ENCODE data around the gene KCTD5. TPM values are rescaled to one million over a fixed set of nuclear protein-coding genes. Genes with fewer than 3 reads are reported as not detected.

Gene KCTD5
- total RNA-seq, 2 donors from 2014 or later: 24.1 to 55.0 TPM

DNA sequence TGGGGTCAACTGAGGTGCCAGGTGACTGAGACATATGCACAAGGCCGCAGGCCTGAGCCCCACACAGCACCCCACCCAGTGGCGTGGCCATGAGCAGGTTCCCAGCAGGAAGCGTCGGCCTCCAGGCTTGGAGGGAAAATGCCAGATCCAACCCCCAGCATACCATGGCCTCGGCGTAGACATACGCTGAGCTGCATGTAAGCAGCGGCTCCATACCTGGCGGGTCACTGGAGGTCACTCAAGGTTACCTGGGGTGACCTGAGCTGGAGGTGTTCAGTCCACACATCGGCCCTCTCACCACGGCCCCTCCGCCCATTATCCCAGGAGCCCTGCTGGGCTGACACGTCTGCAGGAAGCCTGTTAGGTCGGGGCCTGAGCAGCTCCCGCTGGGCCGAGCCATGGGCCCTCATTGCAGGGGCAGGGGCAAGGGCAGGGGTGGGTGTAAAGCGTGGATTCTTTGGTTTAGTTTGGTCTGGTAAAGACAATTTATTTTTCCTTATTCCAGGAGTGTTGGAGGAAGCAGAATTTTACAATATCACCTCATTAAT is 15.2 kb downstream of the KCTD5 start:
- Histone ChIP-seq H3K4me3 (no peak overlapping the region), H3K9me3 (no peaks in the 10 kb centered on the region), H3K4me1 (replicated peaks) (peaks cover 5% of the 10 kb centered on the region), H3K27me3 (replicated peaks; ENCODE audit: insufficient read depth) (no peaks in the 10 kb centered on the region), H3K36me3 (peaks cover 0 to 21% of the 10 kb centered on the region in 2 donors), H3K27ac (no peak overlapping the region)
- TF ChIP-seq POLR2AphosphoS5 (IDR thresholded peaks at IDR 0.05): no peak
- TF ChIP-seq POLR2A (IDR thresholded peaks at IDR 0.05): no peak
- TF ChIP-seq, protein P1, sequence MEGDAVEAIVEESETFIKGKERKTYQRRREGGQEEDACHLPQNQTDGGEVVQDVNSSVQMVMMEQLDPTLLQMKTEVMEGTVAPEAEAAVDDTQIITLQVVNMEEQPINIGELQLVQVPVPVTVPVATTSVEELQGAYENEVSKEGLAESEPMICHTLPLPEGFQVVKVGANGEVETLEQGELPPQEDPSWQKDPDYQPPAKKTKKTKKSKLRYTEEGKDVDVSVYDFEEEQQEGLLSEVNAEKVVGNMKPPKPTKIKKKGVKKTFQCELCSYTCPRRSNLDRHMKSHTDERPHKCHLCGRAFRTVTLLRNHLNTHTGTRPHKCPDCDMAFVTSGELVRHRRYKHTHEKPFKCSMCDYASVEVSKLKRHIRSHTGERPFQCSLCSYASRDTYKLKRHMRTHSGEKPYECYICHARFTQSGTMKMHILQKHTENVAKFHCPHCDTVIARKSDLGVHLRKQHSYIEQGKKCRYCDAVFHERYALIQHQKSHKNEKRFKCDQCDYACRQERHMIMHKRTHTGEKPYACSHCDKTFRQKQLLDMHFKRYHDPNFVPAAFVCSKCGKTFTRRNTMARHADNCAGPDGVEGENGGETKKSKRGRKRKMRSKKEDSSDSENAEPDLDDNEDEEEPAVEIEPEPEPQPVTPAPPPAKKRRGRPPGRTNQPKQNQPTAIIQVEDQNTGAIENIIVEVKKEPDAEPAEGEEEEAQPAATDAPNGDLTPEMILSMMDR (IDR thresholded peaks at IDR 0.05): no peak
- 91% methylated on average over 14 of the region's 17 CpGs for WGBS
- intact Hi-C loops (cut with DNase I): no loop called here
- no peak for DNase-seq (ENCODE audit: low spot score)

DNA sequence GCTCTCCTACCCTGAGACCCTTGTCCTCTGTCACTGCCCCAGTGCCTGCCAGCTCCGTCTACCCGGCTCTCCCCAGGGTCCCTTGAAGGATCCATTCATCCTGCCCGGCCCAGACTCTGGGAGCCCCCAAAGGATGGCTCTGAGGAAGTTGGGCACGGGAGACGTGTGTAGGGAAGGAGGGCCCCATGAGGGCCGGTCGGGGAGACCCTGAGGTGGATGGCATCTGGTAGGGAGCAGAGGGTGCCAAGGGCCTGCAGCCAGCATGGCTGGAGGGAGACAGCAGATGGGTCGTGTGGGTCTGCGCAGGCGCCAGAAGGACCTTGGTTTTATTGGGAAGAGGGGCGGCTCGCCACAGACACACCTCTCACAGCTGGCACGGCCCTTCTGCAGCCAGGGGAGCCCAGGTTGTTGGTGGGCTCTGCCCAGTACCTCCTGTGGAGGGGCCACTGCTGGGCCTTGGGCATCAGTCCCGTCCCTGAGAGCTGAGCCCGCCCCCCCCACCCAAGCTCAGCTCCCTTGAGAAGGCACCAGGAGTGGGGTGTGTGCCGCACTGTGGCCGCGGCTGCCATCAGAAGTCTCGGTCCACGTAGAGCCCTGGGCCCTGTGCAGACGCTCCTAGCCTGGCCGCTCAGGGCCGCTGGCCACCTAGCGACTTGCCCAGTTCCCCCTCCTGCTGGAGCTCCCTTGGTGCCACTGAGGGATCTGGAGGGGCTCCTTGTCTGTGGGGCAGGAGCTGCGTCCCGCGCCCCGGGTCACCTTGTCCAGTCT is 16.0 kb downstream of the KCTD5 start:
- Histone ChIP-seq H3K4me3 (no peak overlapping the region), H3K9me3 (no peaks in the 10 kb centered on the region), H3K4me1 (replicated peaks) (no peaks in the 10 kb centered on the region), H3K36me3 (peaks cover 0 to 21% of the 10 kb centered on the region in 2 donors), H3K27ac (no peak overlapping the region), H3K27me3 (replicated peaks; ENCODE audit: insufficient read depth) (no peaks in the 10 kb centered on the region)
- intact Hi-C loops (cut with DNase I): no loop called here
- no peak for TF ChIP-seq POLR2AphosphoS5 (IDR thresholded peaks at IDR 0.05)
- no peak for TF ChIP-seq POLR2A (IDR thresholded peaks at IDR 0.05)
- TF ChIP-seq, protein P1 (IDR thresholded peaks at IDR 0.05): no peak
- no peak for DNase-seq (ENCODE audit: low spot score)
- WGBS: 90% methylated on average over 26 of the region's 28 CpGs

DNA sequence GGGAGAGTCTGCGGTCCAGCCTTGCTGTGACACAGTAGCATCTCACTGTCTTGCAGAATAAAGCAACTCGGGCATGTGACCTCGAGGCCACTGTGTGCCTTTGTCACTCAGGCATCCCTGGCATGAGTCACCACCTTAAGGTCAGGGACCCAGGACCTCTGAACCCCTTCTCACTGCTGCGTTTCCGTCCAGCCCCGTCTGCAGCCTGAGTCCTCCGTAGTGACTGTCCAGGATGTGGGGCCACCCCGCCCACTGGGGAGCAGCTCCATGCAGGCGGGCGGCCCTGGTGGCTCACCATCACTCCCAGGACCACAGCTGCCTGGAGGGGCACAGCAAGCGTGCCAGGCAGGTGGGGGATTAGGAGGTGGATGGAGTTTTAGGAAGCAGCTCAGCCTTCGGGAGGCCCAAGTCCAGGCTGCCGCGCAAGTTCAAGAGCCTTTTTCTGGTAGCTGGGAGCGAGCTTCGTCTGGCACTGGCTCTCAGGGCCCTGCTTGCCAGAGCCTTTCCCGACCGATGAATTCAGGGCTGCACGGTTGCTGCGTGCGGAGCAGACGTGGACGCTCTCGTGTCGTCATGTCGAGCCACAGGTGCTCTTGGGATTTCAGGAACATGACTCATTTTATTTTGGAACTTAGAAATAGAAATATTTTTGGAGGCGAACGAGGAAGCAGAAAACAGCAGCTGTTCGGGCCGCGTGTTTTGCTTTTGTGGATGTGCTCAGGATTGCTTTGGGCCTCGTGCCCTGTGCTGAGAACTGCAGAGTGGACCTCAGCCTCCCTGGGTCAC is 16.8 kb downstream of the KCTD5 start:
- WGBS: 90% methylated on average over 32 of the region's 32 CpGs
- intact Hi-C loops (cut with DNase I): no loop called here
- TF ChIP-seq POLR2A (IDR thresholded peaks at IDR 0.05) (no peak), POLR2AphosphoS5 (IDR thresholded peaks at IDR 0.05) (no peak)
- TF ChIP-seq, protein P1 (IDR thresholded peaks at IDR 0.05): no peak
- no peak overlapping the region for H3K27ac ChIP-seq
- no peak overlapping the region for H3K4me3 ChIP-seq
- no peaks in the 10 kb centered on the region for H3K27me3 ChIP-seq (replicated peaks; ENCODE audit: insufficient read depth)
- H3K9me3 ChIP-seq: no peaks in the 10 kb centered on the region
- DNase-seq (ENCODE audit: low spot score): no peak
- no peaks in the 10 kb centered on the region for H3K4me1 ChIP-seq (replicated peaks)
- H3K36me3 ChIP-seq: peaks cover 0 to 21% of the 10 kb centered on the region in 2 donors

DNA sequence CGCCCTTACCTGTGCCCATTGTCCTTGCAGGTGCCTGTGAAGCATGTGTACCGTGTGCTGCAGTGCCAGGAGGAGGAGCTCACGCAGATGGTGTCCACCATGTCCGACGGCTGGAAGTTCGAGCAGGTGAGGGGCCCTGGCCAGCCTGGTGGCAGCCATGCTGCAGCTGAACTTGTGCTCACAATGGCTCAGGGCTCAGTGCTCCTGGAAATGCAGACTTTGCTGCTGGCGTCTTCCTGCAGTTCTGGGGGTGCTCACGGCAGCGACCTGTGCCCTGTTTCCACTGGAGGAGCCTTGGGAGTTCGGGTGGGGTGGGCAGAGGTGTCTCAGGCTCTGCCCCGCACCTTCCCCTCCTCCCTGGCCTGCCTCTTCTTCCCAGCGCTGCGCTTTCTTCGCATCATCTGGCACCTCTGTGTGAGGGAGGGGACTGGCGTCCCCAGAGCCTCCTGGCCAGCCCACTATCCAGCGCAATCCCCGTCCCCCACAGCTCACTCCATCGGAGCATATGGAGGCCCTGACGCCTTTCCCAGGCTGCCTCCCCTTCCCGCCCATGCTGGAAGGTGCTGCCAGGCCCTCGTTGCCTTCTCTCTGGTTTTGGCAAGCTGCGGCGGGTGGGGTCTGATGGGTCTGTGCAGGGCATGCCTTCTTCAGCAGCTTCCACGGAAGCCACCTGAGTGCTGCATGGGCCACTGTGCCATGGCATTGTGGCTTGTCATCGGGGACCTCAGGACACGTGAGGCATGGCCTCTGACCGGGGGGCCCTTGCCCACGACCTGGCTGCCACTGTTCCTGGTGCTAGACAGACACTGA is 17.7 kb downstream of the KCTD5 start:
- H3K36me3 ChIP-seq: peaks cover 0 to 21% of the 10 kb centered on the region in 2 donors
- H3K4me3 ChIP-seq: no peak overlapping the region
- H3K27ac ChIP-seq: no peak overlapping the region
- no peaks in the 10 kb centered on the region for H3K27me3 ChIP-seq (replicated peaks; ENCODE audit: insufficient read depth)
- no peaks in the 10 kb centered on the region for H3K9me3 ChIP-seq
- TF ChIP-seq POLR2A (IDR thresholded peaks at IDR 0.05) (no peak), POLR2AphosphoS5 (IDR thresholded peaks at IDR 0.05) (no peak)
- TF ChIP-seq, protein P1 (IDR thresholded peaks at IDR 0.05): no peak
- H3K4me1 ChIP-seq (replicated peaks): no peaks in the 10 kb centered on the region
- 90% methylated on average over 27 of the region's 28 CpGs for WGBS
- intact Hi-C loops (cut with DNase I): loop anchor here (10.0 kb wide), 1 partner anchor 335 kb away; no protein-coding TSS in a partner anchor
- no peak for DNase-seq (ENCODE audit: low spot score)

All from prostate gland (tissue), 2 donors.